HG02623 (cell line): ENCODE results near the gene ZBP1.

ENCODE experiments used
- ATAC-seq: cut with Tn5 transposase; IDR thresholded peaks from one replicate; pipeline ENCODE4 v1.9.1; 2021; ENCODE audit warnings: moderate library complexity; ENCODE audit not compliant: unreplicated experiment

ZBP1 gene

DNA sequence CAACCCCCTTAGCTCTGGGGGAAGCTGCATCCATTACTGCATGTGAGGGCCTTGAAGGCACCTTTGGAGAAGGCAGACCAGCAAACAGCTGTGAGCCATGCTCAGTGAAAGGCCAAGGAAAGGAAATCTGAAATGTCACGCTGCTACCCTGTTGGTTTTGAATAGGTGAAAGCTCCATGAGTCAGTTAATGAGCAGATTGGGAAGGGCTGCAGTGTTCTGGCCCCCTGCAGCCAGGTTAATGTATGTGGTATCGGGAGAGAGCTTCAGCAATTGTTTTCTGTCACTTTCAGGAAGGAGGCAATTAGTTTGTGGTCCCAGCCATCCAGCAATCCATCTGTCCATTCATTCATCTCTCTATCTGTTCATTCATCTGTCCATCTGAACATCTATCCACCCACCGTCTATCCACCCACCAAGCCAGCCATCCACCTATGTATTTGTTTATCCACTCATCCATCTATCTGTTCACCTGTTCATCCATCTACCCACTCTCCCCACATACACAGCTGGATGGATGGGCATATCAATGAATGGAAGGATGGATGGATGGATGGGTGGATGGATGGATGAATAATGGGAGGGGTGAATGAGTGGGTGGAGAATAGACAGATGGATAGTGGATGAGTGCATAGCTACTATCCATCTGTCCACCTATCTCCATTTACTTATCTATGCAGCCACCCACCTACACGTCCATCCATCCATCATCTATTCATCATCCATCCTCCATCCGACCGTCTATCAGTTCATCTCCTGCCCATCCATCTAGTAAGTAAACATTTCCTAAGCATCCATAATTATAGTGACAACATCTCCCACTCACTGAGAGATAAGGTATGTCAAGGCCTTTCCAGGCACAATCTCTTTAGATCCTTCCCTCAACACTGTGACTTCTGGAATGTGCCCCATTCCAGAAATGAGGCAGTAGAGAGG, 43.3 kb downstream of the ZBP1 start:
- no peak for ATAC-seq

DNA sequence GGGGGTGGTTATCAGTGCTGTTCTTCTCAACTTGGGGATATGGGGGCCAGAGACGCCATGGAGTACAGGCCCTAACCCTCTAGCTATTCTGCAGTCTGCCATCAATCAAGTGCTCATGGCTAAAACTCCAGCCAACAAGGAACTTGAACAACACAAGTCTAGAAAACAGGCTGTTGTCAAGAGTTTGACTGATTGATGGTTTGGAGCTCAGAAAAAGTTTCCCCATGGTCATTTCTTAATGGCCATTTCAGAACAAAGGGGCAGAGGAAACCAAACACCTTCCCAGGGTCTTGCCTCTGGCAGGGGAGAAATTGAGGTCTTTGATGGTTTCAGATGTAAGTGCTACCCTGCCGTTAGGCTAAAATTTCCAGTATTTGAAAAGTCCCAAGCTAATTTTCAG, 44.2 kb downstream of the ZBP1 start:
- no peak for ATAC-seq

DNA sequence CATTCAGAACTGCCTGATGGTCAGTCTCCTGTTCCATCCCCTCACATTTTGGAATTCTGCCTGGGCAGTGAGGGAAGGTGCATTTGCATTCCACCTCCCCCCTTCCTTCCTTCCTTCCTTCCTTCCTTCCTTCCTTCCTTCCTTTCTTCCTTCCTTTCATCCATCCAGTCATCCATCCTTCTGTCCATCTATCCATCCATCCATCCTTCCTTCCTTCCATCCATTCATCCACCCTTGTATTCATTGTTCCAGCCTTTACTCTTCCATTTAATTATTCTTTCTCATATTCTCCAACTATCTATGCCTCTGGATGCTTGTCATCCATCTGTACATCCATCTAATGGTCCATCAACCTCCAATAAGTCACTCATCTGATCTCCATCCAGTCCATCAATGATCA, 45.3 kb downstream of the ZBP1 start:
- ATAC-seq = no peak

DNA sequence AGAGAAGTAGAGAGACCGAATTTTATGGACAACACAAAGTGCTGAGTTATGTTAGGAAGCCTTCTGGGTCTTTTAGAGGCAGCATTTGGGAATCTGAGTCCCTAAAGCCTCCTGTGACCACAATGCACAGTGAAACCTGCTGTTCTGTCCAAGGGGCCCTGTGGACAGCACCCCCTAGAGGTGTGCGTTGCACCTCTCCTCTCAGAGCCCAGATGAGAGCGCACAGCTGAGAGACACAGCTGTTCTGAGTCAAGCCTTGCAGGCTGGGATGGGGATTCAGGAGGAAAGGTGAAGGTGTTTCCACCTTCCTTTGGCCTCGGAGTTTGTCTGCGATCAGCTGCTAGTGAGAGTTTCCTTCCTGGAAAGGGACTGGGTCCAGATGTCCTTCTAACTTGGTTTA, 46.3 kb downstream of the ZBP1 start:
- ATAC-seq = no peak

GRCh38 chr20:57573242-57573641, 47.0 kb downstream of the ZBP1 start:
- no peak for ATAC-seq

- ATAC-seq = no peak
Observed at GRCh38 chr20:57571782-57572416, 48.3 kb downstream of the ZBP1 start.

DNA sequence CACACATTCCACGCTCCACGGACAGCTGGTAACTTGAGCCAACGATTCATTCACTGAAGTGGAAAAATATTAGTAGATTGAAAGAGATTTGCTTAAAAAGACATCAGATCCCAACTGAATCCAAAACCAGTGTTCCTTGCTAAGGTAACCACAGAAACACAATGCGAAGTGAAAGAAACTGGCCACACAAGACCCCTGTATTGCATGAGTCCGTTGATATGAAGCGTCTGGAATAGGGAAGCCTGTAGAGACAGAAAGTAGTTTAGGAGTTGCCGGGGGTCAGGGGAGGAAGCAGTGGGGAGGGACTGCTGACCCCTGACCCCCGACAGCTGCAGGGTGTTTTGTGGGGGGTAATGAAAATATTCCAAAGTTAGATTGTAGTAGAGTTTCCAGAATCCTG, 49.3 kb downstream of the ZBP1 start:
- ATAC-seq = no peak

- no peak for ATAC-seq
Observed at GRCh38 chr20:57570145-57570850, 49.9 kb downstream of the ZBP1 start.

GRCh38 chr20:57568960-57569359, 51.3 kb downstream of the ZBP1 start:
- no peak for ATAC-seq

GRCh38 chr20:57568088-57568896, 51.9 kb downstream of the ZBP1 start:
- no peak for ATAC-seq

DNA sequence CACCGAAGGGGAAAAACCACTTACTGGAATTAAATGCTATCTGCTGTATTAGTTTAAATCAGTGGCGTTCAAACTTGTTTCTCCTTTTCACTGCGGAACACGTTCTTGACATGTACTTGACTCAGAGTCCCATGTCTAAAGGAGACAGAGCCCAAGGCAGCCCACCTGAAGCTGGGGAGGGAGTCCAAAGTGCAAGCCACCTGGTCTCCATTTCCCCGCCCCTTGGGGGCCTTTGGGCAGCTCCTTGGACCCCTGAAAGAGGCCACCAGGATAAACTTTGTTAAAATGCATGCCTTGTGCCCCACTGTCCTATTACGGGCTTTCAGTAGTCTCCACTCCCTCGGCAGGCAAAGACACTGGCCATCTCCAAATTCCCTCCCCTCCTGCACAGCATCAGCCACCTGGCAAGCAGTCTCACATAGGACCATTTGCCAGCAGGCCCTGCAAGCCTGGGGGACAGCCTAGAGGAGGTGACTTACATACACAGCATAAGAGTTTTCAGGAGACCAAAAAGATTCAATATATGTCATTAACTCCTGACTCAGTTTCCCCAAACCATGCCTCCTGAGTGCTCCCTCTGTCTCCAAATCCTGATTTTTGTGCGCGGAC, 52.7 kb downstream of the ZBP1 start:
- no peak for ATAC-seq

GRCh38 chr20:57566803-57567459, 53.3 kb downstream of the ZBP1 start:
- ATAC-seq = no peak

GRCh38 chr20:57566399-57566798, 53.8 kb downstream of the ZBP1 start:
- ATAC-seq = no peak

DNA sequence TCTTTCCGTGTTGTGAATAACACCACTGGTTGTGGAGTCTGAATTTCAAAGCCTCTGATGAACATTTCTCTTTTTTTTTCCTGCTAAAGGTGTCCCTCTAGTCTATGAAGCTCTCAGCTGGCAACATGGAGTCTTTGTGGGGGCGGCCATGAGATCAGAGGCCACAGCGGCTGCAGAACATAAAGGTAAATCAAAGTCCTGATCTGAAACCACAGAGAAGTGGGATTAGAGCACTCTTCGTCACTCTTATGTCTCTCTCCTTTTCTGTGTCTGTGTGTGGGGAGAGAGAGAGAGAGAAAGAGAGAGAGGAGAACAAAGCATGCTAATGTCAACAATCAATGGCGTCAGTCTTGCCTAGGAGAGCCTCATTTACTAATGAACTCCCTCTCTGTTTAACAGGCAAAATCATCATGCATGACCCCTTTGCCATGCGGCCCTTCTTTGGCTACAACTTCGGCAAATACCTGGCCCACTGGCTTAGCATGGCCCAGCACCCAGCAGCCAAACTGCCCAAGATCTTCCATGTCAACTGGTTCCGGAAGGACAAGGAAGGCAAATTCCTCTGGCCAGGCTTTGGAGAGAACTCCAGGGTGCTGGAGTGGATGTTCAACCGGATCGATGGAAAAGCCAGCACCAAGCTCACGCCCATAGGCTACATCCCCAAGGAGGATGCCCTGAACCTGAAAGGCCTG, 55.1 kb downstream of the ZBP1 start:
- no peak for ATAC-seq

DNA sequence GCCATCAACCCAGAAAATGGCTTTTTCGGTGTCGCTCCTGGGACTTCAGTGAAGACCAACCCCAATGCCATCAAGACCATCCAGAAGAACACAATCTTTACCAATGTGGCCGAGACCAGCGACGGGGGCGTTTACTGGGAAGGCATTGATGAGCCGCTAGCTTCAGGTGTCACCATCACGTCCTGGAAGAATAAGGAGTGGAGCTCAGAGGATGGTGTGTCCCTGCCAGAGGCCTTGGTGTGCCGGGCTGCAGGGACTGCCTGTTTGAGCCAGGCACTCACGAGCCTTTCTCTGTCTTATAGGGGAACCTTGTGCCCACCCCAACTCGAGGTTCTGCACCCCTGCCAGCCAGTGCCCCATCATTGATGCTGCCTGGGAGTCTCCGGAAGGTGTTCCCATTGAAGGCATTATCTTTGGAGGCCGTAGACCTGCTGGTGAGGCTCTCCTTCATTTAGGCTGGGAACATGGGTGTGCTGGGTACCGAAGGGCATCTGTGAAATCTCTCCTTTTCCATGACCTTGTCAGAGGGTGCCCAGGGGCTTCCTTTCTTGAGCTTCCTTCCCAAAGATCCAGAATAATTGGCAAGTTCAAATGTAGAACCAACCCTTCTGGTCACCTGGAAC, 55.9 kb downstream of the ZBP1 start:
- no peak for ATAC-seq

DNA sequence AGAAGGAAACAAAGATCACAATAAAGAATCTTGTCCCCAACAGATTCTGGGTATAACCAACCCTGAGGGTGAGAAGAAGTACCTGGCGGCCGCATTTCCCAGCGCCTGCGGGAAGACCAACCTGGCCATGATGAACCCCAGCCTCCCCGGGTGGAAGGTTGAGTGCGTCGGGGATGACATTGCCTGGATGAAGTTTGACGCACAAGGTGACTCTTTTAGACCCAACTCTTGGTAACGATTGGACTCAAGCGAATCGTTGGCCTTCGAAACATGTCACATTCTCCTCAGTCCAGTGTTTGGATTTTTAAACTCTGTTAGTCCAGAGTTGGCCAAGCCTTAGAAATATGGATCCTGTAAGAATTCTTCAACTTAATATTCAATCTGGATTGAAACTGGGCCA, 56.7 kb downstream of the ZBP1 start:
- ATAC-seq = no peak

DNA sequence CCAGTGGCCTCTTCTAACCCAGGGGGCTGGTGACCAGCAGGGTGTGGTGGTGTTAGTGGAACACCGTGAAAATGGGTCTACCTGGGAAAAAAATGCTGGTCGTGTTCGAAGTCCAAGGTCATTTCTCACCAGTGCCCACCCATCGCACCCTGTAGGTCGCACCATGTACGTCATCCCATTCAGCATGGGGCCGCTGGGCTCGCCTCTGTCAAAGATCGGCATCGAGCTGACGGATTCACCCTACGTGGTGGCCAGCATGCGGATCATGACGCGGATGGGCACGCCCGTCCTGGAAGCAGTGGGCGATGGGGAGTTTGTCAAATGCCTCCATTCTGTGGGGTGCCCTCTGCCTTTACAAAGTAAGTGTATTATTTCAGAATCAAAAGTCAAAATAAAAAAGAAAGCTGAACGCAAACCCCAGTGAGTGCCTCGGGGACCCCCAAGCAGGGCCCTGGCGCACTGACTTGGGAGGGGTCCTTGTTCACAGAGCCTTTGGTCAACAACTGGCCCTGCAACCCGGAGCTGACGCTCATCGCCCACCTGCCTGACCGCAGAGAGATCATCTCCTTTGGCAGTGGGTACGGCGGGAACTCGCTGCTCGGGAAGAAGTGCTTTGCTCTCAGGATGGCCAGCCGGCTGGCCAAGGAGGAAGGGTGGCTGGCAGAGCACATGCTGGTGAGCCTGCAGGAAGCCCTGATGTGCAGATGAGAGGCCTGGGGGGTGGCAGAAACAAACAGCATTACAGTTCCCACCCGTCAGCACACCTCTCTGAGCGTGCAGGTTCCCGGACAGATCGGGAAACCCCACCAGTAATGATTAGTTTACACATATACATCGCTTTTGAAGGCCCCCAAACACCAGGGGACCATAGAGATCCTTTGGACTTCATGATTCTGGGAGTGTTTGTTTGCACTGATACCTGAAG, 57.4 kb downstream of the ZBP1 start:
- no peak for ATAC-seq
